HG02642 (cell line): Measurements from ENCODE around the gene C6orf52.
"Not testable (repeated sequence)": the region's sequence is repeated elsewhere in the genome, so short reads cannot be mapped to it uniquely, and the experiment has no call there.

Source experiments
- ATAC-seq: cut with Tn5 transposase; IDR thresholded peaks from one replicate; pipeline ENCODE4 v1.9.1; 2021; ENCODE audit warnings: mild to moderate bottlenecking; ENCODE audit not compliant: unreplicated experiment, poor library complexity

C6orf52 gene

DNA sequence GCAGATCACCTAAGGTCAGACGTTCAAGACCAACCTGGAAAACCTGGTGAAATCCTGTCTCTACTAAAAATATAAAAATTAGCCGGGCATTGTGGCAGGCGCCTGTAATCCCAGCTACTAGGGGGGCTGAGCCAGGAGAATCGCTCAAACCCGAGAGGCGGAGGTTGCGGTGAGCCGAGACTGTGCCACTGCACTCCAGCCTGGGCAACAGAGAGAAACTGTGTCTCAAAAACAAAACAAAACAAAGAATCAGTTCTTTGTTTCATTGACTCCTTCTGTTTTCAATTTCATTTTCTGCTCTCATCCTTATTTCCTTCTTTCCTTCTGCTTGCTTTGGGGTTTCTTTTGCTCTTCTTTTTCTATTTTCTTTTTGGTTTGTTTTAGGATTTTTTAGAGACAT is 19.5 kb upstream of the C6orf52 start:
- no peak for ATAC-seq

DNA sequence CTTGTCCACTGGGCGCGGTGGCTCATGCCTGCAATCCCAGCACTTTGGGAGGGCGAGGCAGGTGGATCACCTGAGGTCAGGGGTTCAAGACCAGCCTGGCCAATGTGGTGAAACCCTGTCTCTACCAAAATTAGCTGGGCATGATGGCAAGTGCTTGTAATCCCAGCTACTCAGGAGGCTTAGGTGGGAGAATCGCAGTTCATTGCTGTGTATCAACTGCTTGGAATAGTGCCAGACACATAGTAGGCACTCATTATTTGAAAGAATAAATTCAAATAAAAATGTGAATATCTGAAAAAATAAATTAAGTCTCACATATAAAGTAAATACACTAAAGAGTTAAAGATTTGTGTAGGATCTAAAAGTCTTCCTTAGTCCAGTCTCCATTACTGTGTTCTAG is 2.2 kb upstream of the C6orf52 start:
- no peak for ATAC-seq

DNA sequence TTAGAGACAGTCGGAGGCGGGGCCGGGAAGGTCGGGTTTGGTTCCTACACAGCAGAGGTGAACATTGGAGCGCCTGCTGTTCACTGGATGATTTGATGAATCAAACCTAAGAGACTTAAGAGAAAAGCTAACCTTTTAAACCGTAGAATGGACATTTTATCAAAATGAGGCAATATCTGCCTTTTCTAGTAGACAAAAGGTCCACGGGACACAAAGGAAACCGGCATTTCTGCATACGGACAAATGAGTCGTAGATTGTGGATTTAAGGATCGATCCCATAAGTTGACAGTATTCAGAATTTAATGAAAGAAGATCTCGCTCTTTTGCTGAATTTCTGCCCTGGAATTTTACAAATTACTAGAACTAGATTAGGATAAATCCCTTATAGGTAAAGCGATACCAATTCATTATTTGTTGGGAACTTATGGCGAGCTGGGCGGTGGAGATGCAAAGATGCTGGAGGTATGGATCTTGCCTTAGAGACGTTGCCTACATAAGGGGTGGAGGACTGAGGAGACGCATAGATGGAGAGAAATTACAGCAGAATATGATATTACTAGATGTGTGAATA is 756 bp upstream of the C6orf52 start:
- ATAC-seq: no peak

DNA sequence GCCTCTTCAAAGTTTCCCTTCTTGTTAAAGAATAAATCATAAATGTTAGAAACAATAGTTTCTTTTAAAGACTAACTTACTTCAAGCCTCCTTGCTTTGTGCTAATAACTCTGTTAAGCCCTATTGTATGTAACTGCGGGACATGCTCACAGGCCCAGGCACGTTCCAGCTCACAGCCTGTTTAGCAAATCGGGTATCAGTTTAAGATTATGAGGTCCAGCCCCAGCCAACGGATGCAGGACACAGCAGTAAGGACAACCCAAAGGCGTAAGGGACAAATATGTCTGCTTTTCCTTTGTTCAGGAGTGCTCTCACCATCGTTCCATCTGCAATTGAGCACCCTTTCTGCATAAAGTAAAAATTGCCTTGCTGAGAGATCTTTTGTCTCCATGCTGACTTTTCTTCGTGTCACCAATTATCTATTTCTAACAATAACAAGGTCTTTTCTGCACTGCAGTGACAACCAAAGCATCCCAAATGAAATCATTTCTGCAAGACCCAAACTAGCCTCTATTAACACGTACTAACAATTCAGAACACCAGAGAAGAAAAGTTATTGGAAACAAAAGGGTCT is 1.4 kb downstream of the C6orf52 start:
- no peak for ATAC-seq

DNA sequence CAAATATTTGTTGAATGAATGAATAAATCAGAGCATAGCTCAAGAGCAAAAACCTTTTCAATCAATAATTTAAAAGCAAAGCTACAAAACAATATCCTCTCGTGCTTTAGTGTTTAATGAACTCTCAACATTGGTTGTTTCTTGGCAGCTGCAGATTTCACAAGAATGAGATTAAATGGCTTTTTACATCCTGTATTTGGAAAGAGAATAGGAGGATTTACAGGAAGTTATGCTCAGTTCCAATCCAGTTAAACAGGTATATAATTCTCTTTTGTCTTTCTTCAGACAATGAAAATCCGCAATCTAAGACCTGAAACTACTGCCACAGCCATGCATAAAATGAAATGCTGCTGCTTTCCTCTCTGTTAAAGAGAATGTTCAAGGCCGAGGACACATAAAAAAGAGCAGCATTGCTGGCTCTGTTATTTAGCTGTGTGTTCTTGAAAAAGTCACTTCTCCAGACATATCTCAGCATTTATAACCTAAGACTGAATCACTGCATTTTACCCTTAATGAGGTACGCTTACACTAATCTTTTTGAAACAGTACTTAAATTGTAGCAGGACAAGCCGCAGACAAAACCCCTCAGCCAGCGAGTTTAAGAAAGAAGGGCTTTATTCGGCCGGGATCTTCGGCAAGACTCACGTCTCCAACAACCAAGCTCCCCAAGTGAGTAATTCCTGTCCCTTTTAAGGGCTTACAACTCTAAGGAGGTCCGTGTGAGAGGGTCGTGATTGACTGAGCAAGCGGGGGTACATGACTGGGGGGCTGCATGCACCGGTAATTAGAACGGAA is 3.6 kb downstream of the C6orf52 start:
- ATAC-seq: no peak

DNA sequence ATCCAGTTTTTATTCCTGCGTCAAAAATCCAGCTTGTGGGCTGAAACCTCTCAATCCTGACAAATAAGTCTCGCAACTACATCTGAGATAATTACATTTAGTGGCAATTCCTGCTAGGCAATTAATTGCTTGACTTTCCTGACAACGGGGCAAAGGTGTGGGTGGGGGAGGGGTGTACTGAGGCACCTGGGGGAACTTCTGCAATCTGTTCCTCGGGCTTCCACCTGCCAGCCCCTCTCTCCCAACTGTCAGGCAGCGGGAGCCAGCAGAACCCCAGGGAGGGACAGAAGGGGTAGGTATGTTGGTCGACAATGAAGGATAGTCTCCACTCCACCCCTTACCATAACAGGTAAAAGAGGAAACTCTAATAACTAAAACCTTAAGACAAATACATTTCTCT is 6.8 kb downstream of the C6orf52 start:
- ATAC-seq: no peak

DNA sequence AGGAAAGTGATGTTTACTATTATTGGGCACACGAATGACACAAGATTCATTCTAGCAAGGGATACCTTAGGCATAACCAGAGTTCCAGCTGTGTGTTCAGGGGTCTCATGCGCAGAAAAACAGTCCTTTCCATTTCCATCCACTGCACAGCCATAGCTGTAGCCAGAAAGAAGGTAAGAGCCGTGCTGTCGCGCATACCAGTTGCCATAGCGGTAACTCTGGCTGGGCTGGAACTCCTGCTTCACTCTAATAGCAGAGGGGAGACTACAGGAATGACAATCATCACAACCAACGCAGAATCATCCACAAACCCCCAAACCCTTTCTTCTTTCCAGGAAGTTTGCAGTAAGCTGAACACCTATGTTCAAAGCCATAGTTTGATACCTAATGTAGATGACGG is 7.5 kb downstream of the C6orf52 start:
- no peak for ATAC-seq

DNA sequence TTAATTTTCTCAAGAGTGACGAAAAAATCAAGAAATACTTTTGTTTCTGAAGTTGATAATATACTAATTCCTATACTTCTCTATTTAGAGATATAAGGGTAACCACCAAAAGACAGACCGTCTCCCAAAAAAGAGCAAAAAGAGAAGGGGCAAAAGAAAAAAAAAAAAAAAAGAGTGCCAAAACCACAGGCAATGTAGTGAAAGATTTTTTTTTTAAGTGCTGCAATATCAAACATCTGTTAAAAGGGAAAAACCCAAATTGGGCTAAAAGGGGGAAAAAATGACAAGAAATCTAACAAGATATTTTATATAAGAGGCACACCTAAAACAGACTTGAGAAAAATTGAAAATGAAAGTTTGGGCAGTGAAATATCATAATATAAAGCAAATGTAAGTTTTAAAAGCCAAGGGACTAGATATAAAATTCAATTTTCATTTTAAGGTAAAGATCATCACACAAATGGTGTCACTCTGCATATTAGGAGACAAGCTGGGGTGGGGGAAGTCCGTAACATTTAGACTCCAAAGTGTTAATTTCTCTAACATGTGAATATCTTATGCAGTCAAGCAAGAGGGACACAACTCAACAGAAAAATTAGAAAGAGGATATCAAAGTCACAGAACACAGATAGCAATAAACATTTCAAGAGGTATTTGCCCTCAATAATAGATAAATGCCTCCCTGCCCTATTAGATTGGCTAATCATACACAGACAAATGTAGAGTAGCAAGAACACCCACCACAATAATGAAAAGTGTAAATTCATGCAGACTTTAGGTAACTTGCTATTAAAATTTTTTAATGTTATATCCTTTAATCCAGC is 9.1 kb downstream of the C6orf52 start:
- no peak for ATAC-seq

DNA sequence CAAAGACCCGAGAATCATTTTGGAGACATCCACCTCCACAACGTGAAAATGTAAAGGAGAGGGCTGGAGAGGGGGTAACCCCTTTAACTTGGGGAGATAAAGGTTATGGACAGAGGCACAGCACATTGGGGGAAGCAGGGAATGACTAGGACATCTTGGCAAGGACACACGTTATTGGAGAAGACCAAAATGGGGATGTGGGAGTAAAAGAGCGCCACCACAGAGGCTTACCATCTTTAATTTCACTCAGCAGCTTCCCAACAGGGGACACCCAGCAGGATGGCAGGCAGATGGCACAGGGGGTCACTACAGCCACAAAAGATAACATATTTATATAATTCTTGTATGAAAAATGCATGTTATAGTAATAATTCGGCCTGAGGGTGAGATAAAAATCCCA is 9.8 kb downstream of the C6orf52 start:
- no peak for ATAC-seq

DNA sequence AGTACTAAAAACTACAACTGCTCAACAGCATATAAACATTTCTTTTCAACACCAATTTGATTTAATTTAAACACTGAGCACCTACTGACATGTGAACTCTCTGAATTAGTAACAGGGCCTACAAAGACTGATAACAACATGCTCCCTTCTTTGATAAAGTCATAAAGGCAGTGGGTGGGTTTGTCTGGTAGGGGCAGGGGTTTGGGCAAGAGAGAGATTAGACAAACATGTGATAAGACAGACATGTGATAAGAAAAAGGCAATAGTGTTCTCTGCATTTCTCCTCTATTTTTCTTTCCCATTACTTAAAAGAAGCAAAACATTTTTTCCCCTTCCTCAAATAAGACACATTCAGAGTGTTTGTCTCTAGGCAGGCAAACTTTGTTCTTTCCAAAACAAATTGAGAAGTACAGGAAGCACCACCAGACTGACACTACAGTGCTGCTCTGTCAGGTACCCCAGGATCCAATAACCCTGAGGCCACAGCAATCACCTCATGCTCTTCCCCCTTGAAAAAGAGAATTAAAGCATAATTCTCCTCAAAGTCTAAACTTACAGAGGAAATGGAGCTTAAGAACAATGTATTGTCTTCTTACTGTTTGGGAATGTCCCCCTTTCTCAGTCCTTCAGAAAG is 11.9 kb downstream of the C6orf52 start:
- ATAC-seq: no peak

DNA sequence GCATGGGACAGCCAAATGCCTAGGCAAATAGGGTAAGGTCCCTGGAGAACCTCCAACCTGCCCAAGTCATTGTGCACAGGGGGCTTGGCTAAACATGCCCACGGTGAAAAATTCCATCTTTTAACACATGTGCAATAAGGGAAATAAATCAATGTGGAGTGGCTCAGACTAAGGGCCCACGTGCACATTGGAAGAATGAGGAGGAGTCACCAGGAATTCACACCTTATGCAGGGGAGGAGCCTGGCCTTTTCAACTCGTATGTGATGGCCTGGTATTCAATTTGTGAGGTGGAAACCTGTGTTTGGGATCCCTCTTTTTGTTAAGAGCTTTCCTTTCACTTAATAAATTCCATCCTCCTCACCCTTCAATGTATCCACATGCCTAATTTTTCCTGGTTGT is 12.6 kb downstream of the C6orf52 start:
- no peak for ATAC-seq

GRCh38 chr6:10678456-10678855 is 16.0 kb downstream of the C6orf52 start:
- ATAC-seq: no peak

DNA sequence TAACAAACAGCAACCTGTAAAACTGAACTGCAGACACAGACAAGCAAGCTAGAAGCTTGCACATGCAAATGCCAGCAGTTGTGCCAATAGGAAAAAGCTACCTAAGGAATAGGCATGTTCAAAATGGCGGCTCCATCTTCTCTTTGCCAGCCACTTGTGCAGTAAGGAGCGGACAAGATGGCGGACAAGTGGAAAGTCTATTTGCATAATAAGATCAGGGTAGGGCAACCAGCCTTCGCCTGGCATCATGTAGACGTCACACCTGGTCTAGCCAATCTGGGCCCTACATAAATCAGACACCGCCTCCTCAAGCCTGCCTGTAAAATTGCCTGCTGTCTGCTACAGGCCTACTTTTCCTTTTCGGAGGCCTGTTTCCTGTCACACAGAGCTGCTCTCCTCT is 18.0 kb downstream of the C6orf52 start:
- no peak for ATAC-seq

- no peak for ATAC-seq
These were observed 26.1 kb downstream of the C6orf52 start for GRCh38 chr6:10668126-10668917.

- ATAC-seq: not testable (repeated sequence)
These were observed 28.8 kb downstream of the C6orf52 start for GRCh38 chr6:10665595-10665994.

DNA sequence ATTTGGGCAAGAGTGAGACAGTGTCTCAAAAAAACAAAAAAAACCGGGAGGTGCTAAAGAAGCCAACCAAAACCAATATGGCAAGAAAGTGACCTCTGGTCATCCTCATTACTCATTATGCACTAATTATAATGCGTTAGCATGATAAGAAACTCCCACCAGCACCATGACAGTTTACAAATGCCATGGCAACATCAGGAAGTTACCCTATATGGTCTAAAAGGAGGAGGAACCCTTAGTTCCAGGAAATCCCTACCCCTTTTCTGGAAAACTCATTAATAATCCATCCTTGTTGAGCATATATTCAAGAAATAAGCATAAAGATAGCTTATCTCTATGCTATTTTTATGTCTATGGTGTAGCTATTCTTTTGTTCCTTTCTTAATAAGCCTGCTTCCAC is 31.7 kb downstream of the C6orf52 start:
- no peak for ATAC-seq

GRCh38 chr6:10662207-10662606 is 32.2 kb downstream of the C6orf52 start:
- no peak for ATAC-seq

DNA sequence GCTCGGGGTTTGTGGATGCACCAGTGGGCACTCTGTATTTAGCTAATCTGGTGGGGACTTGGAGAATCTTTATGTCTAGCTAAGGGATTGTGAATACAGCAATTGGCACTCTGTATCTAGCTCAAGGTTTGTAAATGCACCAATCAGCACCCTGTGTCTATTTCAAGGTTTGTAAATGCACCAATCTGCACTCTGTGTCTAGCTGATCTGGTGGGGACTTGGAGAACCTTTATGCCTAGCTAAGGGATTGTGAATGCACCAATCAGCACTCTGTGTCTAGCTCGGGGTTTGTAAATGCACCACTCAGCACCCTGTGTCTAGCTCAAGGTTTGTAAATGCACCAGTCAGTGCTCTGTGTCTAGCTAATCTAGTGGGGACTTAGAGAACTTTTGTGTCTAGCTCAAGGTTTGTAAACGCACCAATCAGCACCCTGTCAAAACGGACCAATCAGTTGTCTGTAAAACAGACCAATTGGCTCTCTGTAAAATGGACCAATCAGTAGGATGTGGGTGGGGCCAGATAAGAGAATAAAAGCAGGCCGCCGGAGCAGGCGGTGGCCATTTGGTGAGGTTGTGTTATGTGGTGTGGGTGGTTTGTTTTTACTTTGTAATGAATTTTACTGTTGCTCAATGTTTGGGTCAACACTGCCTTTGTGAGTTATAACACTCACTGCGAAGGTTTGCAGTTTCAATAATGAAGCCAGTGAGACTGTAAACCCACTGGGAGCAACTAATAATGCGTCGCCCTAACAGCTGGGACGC is 33.8 kb downstream of the C6orf52 start:
- not testable (repeated sequence) for ATAC-seq

GRCh38 chr6:10659699-10660348 is 34.6 kb downstream of the C6orf52 start:
- ATAC-seq: no peak
